ENCODE data around the gene FNIP2.
A peak's percentile ranks its signal among the peaks of the same experiment; 100 is the strongest.

FNIP2 gene

GRCh38 chr4:158870626-158871334, 102.0 kb downstream of the FNIP2 start:
- H3K4me3 ChIP-seq (ENCODE audit: low read depth in 1 of 2, low read length in 2 of 2), result no peak overlapping the region
- H3K4me1 ChIP-seq (ENCODE audit: insufficient read depth, low read length), result no peaks in the 10 kb centered on the region
- DNase-seq (peak; percentile 5), ATAC-seq (ENCODE audit: insufficient read depth, low read depth) (no peak; the same call in 2 of the 3 replicates)
- no peaks in the 10 kb centered on the region for H3K9me3 ChIP-seq (ENCODE audit: insufficient read depth, low read length, severe bottlenecking)
- no peaks in the 10 kb centered on the region for H3K79me2 ChIP-seq (ENCODE audit: insufficient read depth, low read length)
- no peaks in the 10 kb centered on the region for H3K36me3 ChIP-seq (ENCODE audit: insufficient read depth, low read length)
- no peak overlapping the region for H3K27ac ChIP-seq (ENCODE audit: low read length)
- no peaks in the 10 kb centered on the region for H3K27me3 ChIP-seq (ENCODE audit: insufficient read depth, low read length, poor library complexity)
- no peak overlapping the region for H3K9ac ChIP-seq (ENCODE audit: low read depth, low read length)
- no peak overlapping the region for H2AFZ ChIP-seq (ENCODE audit: low read depth, low read length)
- no peaks in the 10 kb centered on the region for H4K20me1 ChIP-seq (ENCODE audit: insufficient read depth, low read length)
- no peak overlapping the region for H3K4me2 ChIP-seq (ENCODE audit: insufficient read depth, low read length)
- TF ChIP-seq, protein P1, sequence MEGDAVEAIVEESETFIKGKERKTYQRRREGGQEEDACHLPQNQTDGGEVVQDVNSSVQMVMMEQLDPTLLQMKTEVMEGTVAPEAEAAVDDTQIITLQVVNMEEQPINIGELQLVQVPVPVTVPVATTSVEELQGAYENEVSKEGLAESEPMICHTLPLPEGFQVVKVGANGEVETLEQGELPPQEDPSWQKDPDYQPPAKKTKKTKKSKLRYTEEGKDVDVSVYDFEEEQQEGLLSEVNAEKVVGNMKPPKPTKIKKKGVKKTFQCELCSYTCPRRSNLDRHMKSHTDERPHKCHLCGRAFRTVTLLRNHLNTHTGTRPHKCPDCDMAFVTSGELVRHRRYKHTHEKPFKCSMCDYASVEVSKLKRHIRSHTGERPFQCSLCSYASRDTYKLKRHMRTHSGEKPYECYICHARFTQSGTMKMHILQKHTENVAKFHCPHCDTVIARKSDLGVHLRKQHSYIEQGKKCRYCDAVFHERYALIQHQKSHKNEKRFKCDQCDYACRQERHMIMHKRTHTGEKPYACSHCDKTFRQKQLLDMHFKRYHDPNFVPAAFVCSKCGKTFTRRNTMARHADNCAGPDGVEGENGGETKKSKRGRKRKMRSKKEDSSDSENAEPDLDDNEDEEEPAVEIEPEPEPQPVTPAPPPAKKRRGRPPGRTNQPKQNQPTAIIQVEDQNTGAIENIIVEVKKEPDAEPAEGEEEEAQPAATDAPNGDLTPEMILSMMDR (IDR thresholded peaks at IDR 0.05; ENCODE audit: borderline replicate concordance, extremely low read depth, low read length, poor library complexity, severe bottlenecking), result no peak
- TF ChIP-seq EZH2 (IDR thresholded peaks at IDR 0.05; ENCODE audit: borderline replicate concordance, low read depth, low read length, severe bottlenecking), result no peak

DNA sequence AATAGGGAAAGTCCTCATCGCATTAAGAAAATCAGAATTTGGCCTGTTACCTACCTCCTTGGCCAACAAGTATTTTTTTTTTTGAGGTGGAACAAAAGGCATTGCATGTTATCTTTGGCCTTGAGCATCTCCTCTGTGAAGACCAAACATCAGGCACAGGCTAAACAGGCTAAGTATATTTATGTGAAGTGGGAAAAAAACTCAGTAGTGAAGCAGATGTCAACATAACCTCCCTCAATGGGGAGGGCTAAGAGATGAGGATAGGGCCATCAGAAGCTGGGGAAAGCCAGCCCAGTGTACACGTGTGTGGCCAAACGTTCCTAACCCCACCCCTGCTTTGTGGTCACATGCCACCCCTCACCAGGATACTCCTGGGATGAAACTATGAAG, 102.5 kb downstream of the FNIP2 start:
- ATAC-seq (ENCODE audit: insufficient read depth, low read depth) (no peak), DNase-seq (no peak)
- H3K36me3 ChIP-seq (ENCODE audit: insufficient read depth, low read length), result no peaks in the 10 kb centered on the region
- no peaks in the 10 kb centered on the region for H3K9me3 ChIP-seq (ENCODE audit: insufficient read depth, low read length, severe bottlenecking)
- H3K27me3 ChIP-seq (ENCODE audit: insufficient read depth, low read length, poor library complexity), result no peaks in the 10 kb centered on the region
- H3K9ac ChIP-seq (ENCODE audit: low read depth, low read length), result no peak overlapping the region
- no peak overlapping the region for H3K4me2 ChIP-seq (ENCODE audit: insufficient read depth, low read length)
- no peaks in the 10 kb centered on the region for H4K20me1 ChIP-seq (ENCODE audit: insufficient read depth, low read length)
- no peak overlapping the region for H2AFZ ChIP-seq (ENCODE audit: low read depth, low read length)
- no peak overlapping the region for H3K27ac ChIP-seq (ENCODE audit: low read length)
- H3K4me3 ChIP-seq (ENCODE audit: low read depth in 1 of 2, low read length in 2 of 2), result no peak overlapping the region
- H3K4me1 ChIP-seq (ENCODE audit: insufficient read depth, low read length), result no peaks in the 10 kb centered on the region
- TF ChIP-seq EZH2 (IDR thresholded peaks at IDR 0.05; ENCODE audit: borderline replicate concordance, low read depth, low read length, severe bottlenecking), result no peak
- TF ChIP-seq, protein P1 (IDR thresholded peaks at IDR 0.05; ENCODE audit: borderline replicate concordance, extremely low read depth, low read length, poor library complexity, severe bottlenecking), result no peak
- no peaks in the 10 kb centered on the region for H3K79me2 ChIP-seq (ENCODE audit: insufficient read depth, low read length)

DNA sequence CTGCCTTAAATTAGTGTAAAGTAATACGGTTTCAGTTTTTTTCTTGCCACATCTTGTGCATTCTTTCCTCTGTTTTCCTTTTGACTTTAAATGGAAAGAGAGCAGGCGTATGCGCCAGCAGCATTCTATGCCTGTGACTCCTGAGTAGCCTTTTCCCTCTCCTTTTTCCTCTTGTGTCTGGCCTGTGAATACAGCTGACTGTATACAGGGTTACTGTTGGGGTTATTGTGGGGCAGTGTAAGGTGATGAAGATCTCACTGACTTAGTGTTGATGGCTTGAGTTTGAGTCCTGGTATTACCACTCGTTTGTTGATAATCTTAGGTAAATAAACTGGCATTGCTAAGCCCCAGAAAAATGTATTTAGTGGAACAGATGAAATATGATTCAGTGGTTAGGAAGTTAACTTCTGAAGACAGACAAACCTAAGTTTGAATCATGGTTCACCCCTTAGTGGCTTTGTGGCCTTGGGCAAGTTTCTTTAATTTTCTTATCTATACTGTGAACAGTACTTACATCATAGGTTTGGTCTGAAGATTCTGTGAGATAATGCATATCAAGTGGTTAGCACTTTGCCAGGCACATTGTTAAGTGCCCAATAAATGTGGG, 105.1 kb downstream of the FNIP2 start:
- H2AFZ ChIP-seq (ENCODE audit: low read depth, low read length), result no peak overlapping the region
- DNase-seq (no peak), ATAC-seq (ENCODE audit: insufficient read depth, low read depth) (no peak)
- H3K4me2 ChIP-seq (ENCODE audit: insufficient read depth, low read length), result no peak overlapping the region
- TF ChIP-seq EZH2 (IDR thresholded peaks at IDR 0.05; ENCODE audit: borderline replicate concordance, low read depth, low read length, severe bottlenecking), result no peak
- TF ChIP-seq, protein P1 (IDR thresholded peaks at IDR 0.05; ENCODE audit: borderline replicate concordance, extremely low read depth, low read length, poor library complexity, severe bottlenecking), result no peak
- H3K79me2 ChIP-seq (ENCODE audit: insufficient read depth, low read length), result no peaks in the 10 kb centered on the region
- H4K20me1 ChIP-seq (ENCODE audit: insufficient read depth, low read length), result no peaks in the 10 kb centered on the region
- no peaks in the 10 kb centered on the region for H3K9me3 ChIP-seq (ENCODE audit: insufficient read depth, low read length, severe bottlenecking)
- no peak overlapping the region for H3K27ac ChIP-seq (ENCODE audit: low read length)
- no peaks in the 10 kb centered on the region for H3K4me1 ChIP-seq (ENCODE audit: insufficient read depth, low read length)
- no peak overlapping the region for H3K9ac ChIP-seq (ENCODE audit: low read depth, low read length)
- no peaks in the 10 kb centered on the region for H3K27me3 ChIP-seq (ENCODE audit: insufficient read depth, low read length, poor library complexity)
- no peaks in the 10 kb centered on the region for H3K36me3 ChIP-seq (ENCODE audit: insufficient read depth, low read length)
- H3K4me3 ChIP-seq (ENCODE audit: low read depth in 1 of 2, low read length in 2 of 2), result no peak overlapping the region
